Gastrocnemius medialis (tissue), 4 donors: ENCODE results near the gene KCNG4.

Source experiments
- CTCF ChIP-seq, 5 experiments: fragments of 450-650 bp in 3 of 5; fragments of 200-600 bp in 2 of 5; sonication (generic) in 2 of 5; IDR thresholded peaks in 4 of 5; conservative IDR thresholded peaks in 1 of 5; 1 replicate in 4 of 5; 2 replicates in 1 of 5; pipeline ENCODE4 v1.5.1; 2016 to 2019; ENCODE audit warnings: antibody characterized with exemption in 5 of 5, mild to moderate bottlenecking in 3 of 5, moderate library complexity in 3 of 5
- POLR2A ChIP-seq, 2 donors: fragments of 450-650 bp; IDR thresholded peaks; one replicate each; pipeline ENCODE4 v1.6.1; 2017; ENCODE audit warnings: antibody characterized with exemption in 2 of 2, mild to moderate bottlenecking in 2 of 2, moderate library complexity in 2 of 2

DNA sequence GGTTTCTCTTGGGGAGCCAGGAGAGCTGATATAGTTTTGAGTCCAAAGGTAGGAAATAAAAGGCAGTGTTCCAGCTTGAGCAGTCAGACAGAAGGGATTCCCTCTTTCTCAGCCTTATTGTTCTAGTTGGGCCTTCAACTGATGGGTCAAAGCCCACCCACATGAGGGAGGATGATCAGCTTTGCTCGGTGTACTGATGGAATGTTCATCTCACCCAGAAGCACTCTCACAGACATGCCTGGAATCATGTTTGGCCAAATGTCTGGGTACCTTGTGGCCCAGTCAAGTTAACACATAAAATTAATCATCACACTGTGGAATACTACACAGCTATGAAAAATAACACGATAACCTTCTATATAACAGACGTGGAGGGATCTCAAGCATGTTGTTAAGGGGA, 23.1 kb upstream of the KCNG4 start:
- no peak for TF ChIP-seq CTCF (IDR thresholded peaks at IDR 0.05 in 4 of 5, conservative IDR thresholded peaks at IDR 0.05 in 1 of 5)
- no peak for TF ChIP-seq POLR2A (IDR thresholded peaks at IDR 0.05)
